ENCODE measurements around the gene SUGP2. TPM values are rescaled to one million over a fixed set of nuclear protein-coding genes. Genes with fewer than 3 reads are reported as not detected.

SUGP2 gene
- total RNA-seq, 6 donors from 2014 or later, result 33.6 to 179 (median 64.9) TPM

GRCh38 chr19:18967358-18968146 is 65.8 kb downstream of the SUGP2 start:
- no peak overlapping the region for H3K4me3 ChIP-seq
- TF ChIP-seq POLR2AphosphoS5 (IDR thresholded peaks at IDR 0.05) (peak; percentile 43 to 81), EP300 (IDR thresholded peaks at IDR 0.05) (peak in 2 of 4 donors; percentile 21 to 77), POLR2A (IDR thresholded peaks at IDR 0.05) (no peak), CTCF (IDR thresholded peaks at IDR 0.05) (no peak)
- peak overlapping the region; percentile 72 to 88 (median 84) for H3K27ac ChIP-seq
- ATAC-seq (ENCODE audit: low FRiP score in 2 of 2), result peak; percentile 60 to 78
- WGBS, 2 donors, result 21 to 23% methylated on average over 11 of the region's 11 CpGs
- H3K27me3 ChIP-seq, result no peaks in the 10 kb centered on the region
- peaks cover 11 to 48% (median 41%) of the 10 kb centered on the region in 4 donors for H3K4me1 ChIP-seq
- H3K36me3 ChIP-seq, result no peaks in the 10 kb centered on the region
- peak in 1 of 2 donors; percentile 82 for DNase-seq
- no peaks in the 10 kb centered on the region for H3K9me3 ChIP-seq

DNA sequence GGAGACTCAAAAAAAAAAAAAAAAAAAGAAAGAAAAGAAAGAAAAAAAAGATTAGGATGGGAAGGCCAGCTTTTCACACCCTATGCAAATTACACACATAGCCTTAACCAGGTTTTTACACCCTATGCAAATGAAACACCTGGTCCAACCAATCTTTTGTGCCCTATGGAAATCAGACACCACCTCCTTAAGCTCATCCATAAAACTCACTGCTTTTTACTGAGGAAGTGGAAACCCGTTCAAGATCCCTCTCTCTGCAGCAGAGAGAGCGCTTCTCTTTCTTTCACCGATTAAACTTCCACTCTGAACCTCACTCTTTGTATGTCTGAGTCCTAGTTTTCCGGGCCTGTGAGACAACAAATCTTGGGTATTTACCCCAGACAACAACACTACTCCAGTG is 67.0 kb downstream of the SUGP2 start:
- H3K9me3 ChIP-seq, result no peaks in the 10 kb centered on the region
- TF ChIP-seq CTCF (IDR thresholded peaks at IDR 0.05) (no peak), POLR2A (IDR thresholded peaks at IDR 0.05) (no peak), POLR2AphosphoS5 (IDR thresholded peaks at IDR 0.05) (no peak)
- H3K27me3 ChIP-seq, result peaks cover 0 to 2% (median 0%) of the 10 kb centered on the region in 4 donors
- H3K4me3 ChIP-seq, result no peak overlapping the region
- DNase-seq (no peak), ATAC-seq (ENCODE audit: low FRiP score in 2 of 2) (no peak)
- peak overlapping the region in 3 of 4 donors; percentile 81 to 88 (median 86) for H3K27ac ChIP-seq
- peaks cover 5 to 40% (median 32%) of the 10 kb centered on the region in 4 donors for H3K4me1 ChIP-seq
- H3K36me3 ChIP-seq, result no peaks in the 10 kb centered on the region
- WGBS, 2 donors, result 49 to 52% methylated on average over 4 of the region's 4 CpGs

- 90% methylated on average over 9 of the region's 9 CpGs for WGBS, 2 donors
These were observed 69.2 kb downstream of the SUGP2 start for GRCh38 chr19:18964121-18964520.

DNA sequence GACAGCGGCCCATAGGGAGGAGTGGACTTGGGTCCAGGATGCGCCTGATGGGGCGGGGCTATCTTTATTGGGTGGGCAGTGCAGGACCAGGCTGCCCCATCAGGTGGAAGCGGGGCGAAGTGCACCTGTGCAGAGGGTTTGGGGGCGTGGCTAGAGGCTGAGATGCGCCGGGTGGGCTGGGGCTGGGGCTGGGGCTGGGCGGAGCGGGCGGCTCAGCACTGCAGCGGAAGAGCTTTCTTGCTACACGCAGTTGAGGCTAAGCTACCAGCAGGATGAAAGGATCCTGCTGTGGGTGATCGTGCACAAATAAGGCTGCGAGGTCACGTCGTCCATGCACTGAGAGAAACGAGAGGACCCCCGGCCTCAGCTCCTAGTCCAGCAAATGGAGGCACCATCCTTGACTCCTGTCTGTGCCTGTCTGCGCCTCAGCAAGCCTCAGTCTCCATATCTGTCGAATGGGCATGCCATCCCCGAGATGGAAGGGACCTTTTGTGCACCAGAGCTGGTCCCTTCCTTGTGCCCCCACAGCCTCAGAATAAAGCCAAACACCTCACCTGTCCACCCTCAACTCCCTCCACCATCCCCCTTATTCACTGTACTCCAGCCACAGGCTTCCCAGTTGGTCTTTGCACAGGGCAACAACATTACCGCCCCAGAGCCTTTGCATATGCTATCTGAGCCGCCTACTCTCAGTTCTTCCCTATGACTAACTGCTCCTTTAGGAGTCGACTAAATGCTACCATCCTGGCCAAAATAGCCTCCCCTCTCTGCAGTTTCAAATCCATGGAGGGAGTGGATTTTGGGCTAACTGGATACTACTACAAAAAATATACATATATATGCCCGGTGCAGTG is 71.3 kb downstream of the SUGP2 start:
- no peak for DNase-seq
- TF ChIP-seq POLR2AphosphoS5 (IDR thresholded peaks at IDR 0.05), result no peak
- TF ChIP-seq EP300 (IDR thresholded peaks at IDR 0.05), result no peak
- no peak for TF ChIP-seq CTCF (IDR thresholded peaks at IDR 0.05)
- no peak for TF ChIP-seq POLR2A (IDR thresholded peaks at IDR 0.05)
- WGBS, 2 donors, result 41 to 61% methylated on average over 10 to 18 of the region's 26 CpGs
- no peak for ATAC-seq (ENCODE audit: low FRiP score in 2 of 2)
- Histone ChIP-seq H3K4me3 (no peak overlapping the region), H3K4me1 (peaks cover 0 to 6% (median under 1%) of the 10 kb centered on the region in 4 donors), H3K27ac (no peak overlapping the region), H3K36me3 (no peaks in the 10 kb centered on the region), H3K27me3 (peaks cover 0 to 2% (median 0%) of the 10 kb centered on the region in 4 donors), H3K9me3 (no peaks in the 10 kb centered on the region)

More at GRCh38 chr19:18964121-18964520, 69.2 kb downstream of the SUGP2 start:
- Histone ChIP-seq H3K4me3 (no peak overlapping the region), H3K9me3 (no peaks in the 10 kb centered on the region), H3K27me3 (peaks cover 0 to 2% (median 0%) of the 10 kb centered on the region in 4 donors), H3K4me1 (peaks cover 0 to 25% (median 18%) of the 10 kb centered on the region in 4 donors), H3K36me3 (no peaks in the 10 kb centered on the region), H3K27ac (no peak overlapping the region)
- DNase-seq (no peak), ATAC-seq (ENCODE audit: low FRiP score in 2 of 2) (no peak)
- TF ChIP-seq CTCF (IDR thresholded peaks at IDR 0.05) (no peak), EP300 (IDR thresholded peaks at IDR 0.05) (no peak), POLR2AphosphoS5 (IDR thresholded peaks at IDR 0.05) (no peak), POLR2A (IDR thresholded peaks at IDR 0.05) (no peak)

Data from upper lobe of left lung (tissue), 6 donors.